Measurements from ENCODE around the gene GGN. TPM values are rescaled to one million over a fixed set of nuclear protein-coding genes. Genes with fewer than 3 reads are reported as not detected.

GGN gene
- total and polyA plus RNA-seq, 9 of the 15 experiments (the other 6 are each of a cell fraction or from before 2014, with no cell fraction given), result 0.15 to 0.33 TPM; not detected in 7

DNA sequence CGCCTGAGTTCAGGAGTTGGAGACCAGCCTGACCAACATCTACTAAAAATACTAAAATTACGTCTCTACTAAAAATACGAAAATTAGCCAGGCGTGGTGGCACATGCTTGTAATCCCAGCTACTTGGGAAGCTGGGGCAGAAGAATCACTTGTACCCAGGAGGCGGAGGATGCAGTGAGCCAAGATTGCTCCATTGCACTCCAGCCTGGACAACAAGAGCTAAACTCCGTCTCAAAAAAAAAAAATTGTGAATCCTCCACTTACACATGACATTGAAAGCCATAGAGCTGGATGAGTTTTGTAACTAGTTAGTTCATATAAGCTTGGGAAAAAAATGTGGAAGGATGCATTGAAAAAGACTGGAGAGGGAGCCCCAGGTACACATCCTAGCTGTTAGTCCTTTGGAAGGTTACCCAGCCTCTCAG is 13.9 kb downstream of the GGN start:
- intact Hi-C loops (cut with micrococcal nuclease), result loop anchor here (1.0 kb wide), 1 partner anchor 38 kb away; no protein-coding TSS in a partner anchor
- peaks cover 16% of the 10 kb centered on the region for H4K20me1 ChIP-seq (replicated peaks; ENCODE audit: control insufficient read depth, insufficient read depth, low read length)
- in situ Hi-C loops (cut with MboI), result no loop called here
- POLR2A ChIA-PET, result interaction anchor here (0.6 to 3.8 kb wide), 19 partner anchors 8 to 472 kb away, joined by 3 to 28 read pairs (median 4); partner anchors contain the start of genes FAM98C and GGN
- peak overlapping the region; percentile 86 for H3K4me2 ChIP-seq (ENCODE audit: insufficient read depth, low read length)
- H3K9ac ChIP-seq (ENCODE audit: insufficient read depth in 1 of 2, low read depth in 2 of 2, low read length in 2 of 2), result peak overlapping the region; percentile 83 to 89
- peak overlapping the region; percentile 96 for H2AFZ ChIP-seq (ENCODE audit: low read depth, low read length)
- ATAC-seq (no peak), FAIRE-seq (no peak), DNase-seq (ENCODE audit: extremely low read depth in 1 of 4, low spot score in 3 of 4) (no peak)
- peaks cover 32% of the 10 kb centered on the region; the same call in 2 of the 3 replicates for H3K36me3 ChIP-seq (ENCODE audit: control insufficient read depth, insufficient read depth, low read length)
- peak overlapping the region; percentile 87 for H3K27ac ChIP-seq (ENCODE audit: extremely low read depth, low read depth, low read length)
- no peaks in the 10 kb centered on the region for H3K27me3 ChIP-seq (ENCODE audit: control insufficient read depth in 2 of 2, insufficient read depth in 2 of 2, low read length in 2 of 2)
- H3K4me1 ChIP-seq (replicated peaks in 1 of 2; ENCODE audit: control insufficient read depth in 2 of 2, insufficient read depth in 2 of 2, low read length in 2 of 2), result peaks cover 10 to 20% of the 10 kb centered on the region in 2 experiments; a peak in 4 of 5 replicates
- 48% methylated on average over 6 of the region's 6 CpGs for WGBS (ENCODE audit: insufficient coverage, low coverage, missing lambda C conversion rate)
- H3K9me1 ChIP-seq (ENCODE audit: control insufficient read depth, insufficient read depth, low read length), result no peaks in the 10 kb centered on the region
- H3K9me3 ChIP-seq (replicated peaks; ENCODE audit: control insufficient read depth, insufficient read depth, low read depth, low read length), result no peaks in the 10 kb centered on the region; the same call in 1 of the 2 replicates
- TSS peak; percentile 98 for BruUV-seq (replicated peaks)
- CTCF ChIA-PET (ENCODE audit: low intra/inter-chr PET ratio), result interaction anchor here (1.3 to 1.6 kb wide), 2 partner anchors 39 to 130 kb away, joined by 3 to 8 read pairs; no protein-coding TSS in a partner anchor
- H3K79me2 ChIP-seq (ENCODE audit: control insufficient read depth, insufficient read depth, low read length), result peaks cover 37% of the 10 kb centered on the region
- H3K4me3 ChIP-seq, result peak overlapping the region; percentile 88
- TF ChIP-seq SMC3 (conservative IDR thresholded peaks at IDR 0.05; ENCODE audit: insufficient read depth, low read depth, low read length) (no peak), CHCHD3 (CRISPR knock-in tag; IDR thresholded peaks at IDR 0.05) (no peak), FOXK2 (conservative IDR thresholded peaks at IDR 0.05 in 1 of 2, IDR thresholded peaks at IDR 0.05 in 1 of 2; ENCODE audit: low read depth in 2 of 2) (0 out of 4 replicates have a peak, but pooled peaks of 1 of the 2 experiments have one; percentile 5), SIN3A (IDR thresholded peaks at IDR 0.05; ENCODE audit: borderline replicate concordance in 2 of 2, control insufficient read depth in 1 of 2, low read depth in 2 of 2, low read length in 2 of 2) (0 out of 4 replicates have a peak, but pooled peaks of 1 of the 2 experiments have one; percentile 9), BCL6 (CRISPR knock-in tag; IDR thresholded peaks at IDR 0.05) (0 out of 2 replicates have a peak, but pooled peaks have one; percentile 27), NFATC3 (IDR thresholded peaks at IDR 0.05) (0 out of 2 replicates have a peak, but pooled peaks have one; percentile 14), HEY1 (CRISPR knock-in tag; IDR thresholded peaks at IDR 0.05; ENCODE audit: borderline replicate concordance) (0 out of 2 replicates have a peak, but pooled peaks have one; percentile 58), NCOA6 (IDR thresholded peaks at IDR 0.05) (no peak), ZNF584 (CRISPR knock-in tag; IDR thresholded peaks at IDR 0.05; ENCODE audit: low read depth) (0 out of 2 replicates have a peak, but pooled peaks have one; percentile 73), ZNF696 (CRISPR knock-in tag; conservative IDR thresholded peaks at IDR 0.05) (0 out of 2 replicates have a peak, but pooled peaks have one; percentile 51), ZNF75A (CRISPR knock-in tag; IDR thresholded peaks at IDR 0.05) (0 out of 2 replicates have a peak, but pooled peaks have one; percentile 45)
- TF ChIP-seq, protein P1, sequence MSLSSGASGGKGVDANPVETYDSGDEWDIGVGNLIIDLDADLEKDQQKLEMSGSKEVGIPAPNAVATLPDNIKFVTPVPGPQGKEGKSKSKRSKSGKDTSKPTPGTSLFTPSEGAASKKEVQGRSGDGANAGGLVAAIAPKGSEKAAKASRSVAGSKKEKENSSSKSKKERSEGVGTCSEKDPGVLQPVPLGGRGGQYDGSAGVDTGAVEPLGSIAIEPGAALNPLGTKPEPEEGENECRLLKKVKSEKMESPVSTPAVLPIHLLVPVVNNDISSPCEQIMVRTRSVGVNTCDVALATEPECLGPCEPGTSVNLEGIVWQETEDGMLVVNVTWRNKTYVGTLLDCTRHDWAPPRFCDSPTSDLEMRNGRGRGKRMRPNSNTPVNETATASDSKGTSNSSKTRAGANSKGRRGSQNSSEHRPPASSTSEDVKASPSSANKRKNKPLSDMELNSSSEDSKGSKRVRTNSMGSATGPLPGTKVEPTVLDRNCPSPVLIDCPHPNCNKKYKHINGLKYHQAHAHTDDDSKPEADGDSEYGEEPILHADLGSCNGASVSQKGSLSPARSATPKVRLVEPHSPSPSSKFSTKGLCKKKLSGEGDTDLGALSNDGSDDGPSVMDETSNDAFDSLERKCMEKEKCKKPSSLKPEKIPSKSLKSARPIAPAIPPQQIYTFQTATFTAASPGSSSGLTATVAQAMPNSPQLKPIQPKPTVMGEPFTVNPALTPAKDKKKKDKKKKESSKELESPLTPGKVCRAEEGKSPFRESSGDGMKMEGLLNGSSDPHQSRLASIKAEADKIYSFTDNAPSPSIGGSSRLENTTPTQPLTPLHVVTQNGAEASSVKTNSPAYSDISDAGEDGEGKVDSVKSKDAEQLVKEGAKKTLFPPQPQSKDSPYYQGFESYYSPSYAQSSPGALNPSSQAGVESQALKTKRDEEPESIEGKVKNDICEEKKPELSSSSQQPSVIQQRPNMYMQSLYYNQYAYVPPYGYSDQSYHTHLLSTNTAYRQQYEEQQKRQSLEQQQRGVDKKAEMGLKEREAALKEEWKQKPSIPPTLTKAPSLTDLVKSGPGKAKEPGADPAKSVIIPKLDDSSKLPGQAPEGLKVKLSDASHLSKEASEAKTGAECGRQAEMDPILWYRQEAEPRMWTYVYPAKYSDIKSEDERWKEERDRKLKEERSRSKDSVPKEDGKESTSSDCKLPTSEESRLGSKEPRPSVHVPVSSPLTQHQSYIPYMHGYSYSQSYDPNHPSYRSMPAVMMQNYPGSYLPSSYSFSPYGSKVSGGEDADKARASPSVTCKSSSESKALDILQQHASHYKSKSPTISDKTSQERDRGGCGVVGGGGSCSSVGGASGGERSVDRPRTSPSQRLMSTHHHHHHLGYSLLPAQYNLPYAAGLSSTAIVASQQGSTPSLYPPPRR (CRISPR knock-in tag; IDR thresholded peaks at IDR 0.05; ENCODE audit: borderline replicate concordance), result 0 out of 2 replicates have a peak, but pooled peaks have one; percentile 23
- TF ChIP-seq, protein P2, sequence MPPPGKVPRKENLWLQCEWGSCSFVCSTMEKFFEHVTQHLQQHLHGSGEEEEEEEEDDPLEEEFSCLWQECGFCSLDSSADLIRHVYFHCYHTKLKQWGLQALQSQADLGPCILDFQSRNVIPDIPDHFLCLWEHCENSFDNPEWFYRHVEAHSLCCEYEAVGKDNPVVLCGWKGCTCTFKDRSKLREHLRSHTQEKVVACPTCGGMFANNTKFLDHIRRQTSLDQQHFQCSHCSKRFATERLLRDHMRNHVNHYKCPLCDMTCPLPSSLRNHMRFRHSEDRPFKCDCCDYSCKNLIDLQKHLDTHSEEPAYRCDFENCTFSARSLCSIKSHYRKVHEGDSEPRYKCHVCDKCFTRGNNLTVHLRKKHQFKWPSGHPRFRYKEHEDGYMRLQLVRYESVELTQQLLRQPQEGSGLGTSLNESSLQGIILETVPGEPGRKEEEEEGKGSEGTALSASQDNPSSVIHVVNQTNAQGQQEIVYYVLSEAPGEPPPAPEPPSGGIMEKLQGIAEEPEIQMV (tag; conservative IDR thresholded peaks at IDR 0.05; ENCODE audit: low read depth), result no peak
- TF ChIP-seq, protein P3, sequence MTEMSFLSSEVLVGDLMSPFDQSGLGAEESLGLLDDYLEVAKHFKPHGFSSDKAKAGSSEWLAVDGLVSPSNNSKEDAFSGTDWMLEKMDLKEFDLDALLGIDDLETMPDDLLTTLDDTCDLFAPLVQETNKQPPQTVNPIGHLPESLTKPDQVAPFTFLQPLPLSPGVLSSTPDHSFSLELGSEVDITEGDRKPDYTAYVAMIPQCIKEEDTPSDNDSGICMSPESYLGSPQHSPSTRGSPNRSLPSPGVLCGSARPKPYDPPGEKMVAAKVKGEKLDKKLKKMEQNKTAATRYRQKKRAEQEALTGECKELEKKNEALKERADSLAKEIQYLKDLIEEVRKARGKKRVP (CRISPR knock-in tag; IDR thresholded peaks at IDR 0.05), result 0 out of 2 replicates have a peak, but pooled peaks have one; percentile 6

All from K562 (cell line).